IPS-18a (cell line): ENCODE measurements around the gene GLT1D1.
A peak's percentile ranks its signal among the peaks of the same experiment; 100 is the strongest.

Source experiments
- H3K27ac ChIP-seq: one replicate; pipeline ENCODE4 v1.5.1; 2013; ENCODE audit warnings: low read length
- H3K27me3 ChIP-seq: one replicate; pipeline ENCODE4 v1.6.1; 2013; ENCODE audit warnings: mild to moderate bottlenecking, low read length; ENCODE audit not compliant: control insufficient read depth, insufficient read depth
- H3K36me3 ChIP-seq: one replicate; pipeline ENCODE4 v1.6.1; 2013; ENCODE audit warnings: low read depth, low read length; ENCODE audit not compliant: control insufficient read depth
- H3K4me1 ChIP-seq: one replicate; pipeline ENCODE4 v1.6.1; 2013; ENCODE audit warnings: low read depth, low read length; ENCODE audit not compliant: control insufficient read depth
- H3K4me3 ChIP-seq: one replicate; pipeline ENCODE4 v1.5.1; 2013; ENCODE audit warnings: low read length
- H3K9ac ChIP-seq: one replicate; pipeline ENCODE4 v1.6.1; 2013; ENCODE audit warnings: mild to moderate bottlenecking, low read length, moderate library complexity
- H3K9me3 ChIP-seq: one replicate; pipeline ENCODE4 v1.6.1; 2013; ENCODE audit warnings: low read depth, low read length; ENCODE audit not compliant: control insufficient read depth

GLT1D1 gene

GRCh38 chr12:128974881-128975280 lies 121.6 kb downstream of the GLT1D1 start:
- Histone ChIP-seq H3K4me3 (no peak overlapping the region), H3K36me3 (no peaks in the 10 kb centered on the region), H3K27me3 (no peaks in the 10 kb centered on the region), H3K27ac (no peak overlapping the region), H3K9ac (no peak overlapping the region), H3K4me1 (no peaks in the 10 kb centered on the region), H3K9me3 (peaks cover 4% of the 10 kb centered on the region)

- peak overlapping the region; percentile 37 for H3K4me3 ChIP-seq
- H3K36me3 ChIP-seq = no peaks in the 10 kb centered on the region
- H3K27ac ChIP-seq = no peak overlapping the region
Measured at GRCh38 chr12:128976120-128976738, 123.0 kb downstream of the GLT1D1 start.

GRCh38 chr12:128977441-128977840 lies 124.2 kb downstream of the GLT1D1 start:
- Histone ChIP-seq H3K9ac (no peak overlapping the region), H3K27ac (no peak overlapping the region), H3K4me1 (peaks cover 8% of the 10 kb centered on the region), H3K4me3 (no peak overlapping the region), H3K9me3 (peaks cover 8% of the 10 kb centered on the region), H3K36me3 (no peaks in the 10 kb centered on the region), H3K27me3 (no peaks in the 10 kb centered on the region)

More at GRCh38 chr12:128976120-128976738, 123.0 kb downstream of the GLT1D1 start:
- Histone ChIP-seq H3K4me1 (peaks cover 6% of the 10 kb centered on the region), H3K27me3 (no peaks in the 10 kb centered on the region), H3K9ac (no peak overlapping the region), H3K9me3 (peaks cover 8% of the 10 kb centered on the region)

- Histone ChIP-seq H3K9ac (no peak overlapping the region), H3K4me3 (no peak overlapping the region), H3K27me3 (no peaks in the 10 kb centered on the region)
Measured at GRCh38 chr12:128978067-128978466, 124.8 kb downstream of the GLT1D1 start.

GRCh38 chr12:128980623-128981022 lies 127.3 kb downstream of the GLT1D1 start:
- H3K4me1 ChIP-seq = peaks cover 8% of the 10 kb centered on the region
- peaks cover 11% of the 10 kb centered on the region for H3K9me3 ChIP-seq
- no peak overlapping the region for H3K4me3 ChIP-seq
- no peaks in the 10 kb centered on the region for H3K27me3 ChIP-seq
- no peak overlapping the region for H3K9ac ChIP-seq
- H3K27ac ChIP-seq = no peak overlapping the region
- no peaks in the 10 kb centered on the region for H3K36me3 ChIP-seq

More at GRCh38 chr12:128978067-128978466, 124.8 kb downstream of the GLT1D1 start:
- H3K36me3 ChIP-seq = no peaks in the 10 kb centered on the region
- H3K4me1 ChIP-seq = peaks cover 8% of the 10 kb centered on the region
- H3K9me3 ChIP-seq = peaks cover 8% of the 10 kb centered on the region
- no peak overlapping the region for H3K27ac ChIP-seq

- peaks cover 15% of the 10 kb centered on the region for H3K9me3 ChIP-seq
- H3K9ac ChIP-seq = no peak overlapping the region
- no peaks in the 10 kb centered on the region for H3K36me3 ChIP-seq
- H3K27me3 ChIP-seq = no peaks in the 10 kb centered on the region
- H3K27ac ChIP-seq = no peak overlapping the region
- H3K4me1 ChIP-seq = peaks cover 8% of the 10 kb centered on the region
- H3K4me3 ChIP-seq = peak overlapping the region; percentile 28
Measured at GRCh38 chr12:128981971-128982533, 128.8 kb downstream of the GLT1D1 start.

GRCh38 chr12:128982933-128983332 lies 129.7 kb downstream of the GLT1D1 start:
- H3K27me3 ChIP-seq = no peaks in the 10 kb centered on the region
- no peaks in the 10 kb centered on the region for H3K36me3 ChIP-seq
- peaks cover 8% of the 10 kb centered on the region for H3K4me1 ChIP-seq
- H3K4me3 ChIP-seq = no peak overlapping the region
- no peak overlapping the region for H3K9ac ChIP-seq
- H3K27ac ChIP-seq = no peak overlapping the region
- H3K9me3 ChIP-seq = peaks cover 15% of the 10 kb centered on the region

GRCh38 chr12:128983371-128983770 lies 130.1 kb downstream of the GLT1D1 start:
- Histone ChIP-seq H3K9me3 (peaks cover 15% of the 10 kb centered on the region), H3K4me3 (no peak overlapping the region), H3K9ac (no peak overlapping the region), H3K4me1 (peaks cover 8% of the 10 kb centered on the region), H3K27ac (no peak overlapping the region), H3K27me3 (no peaks in the 10 kb centered on the region), H3K36me3 (no peaks in the 10 kb centered on the region)

GRCh38 chr12:128986957-128987356 lies 133.7 kb downstream of the GLT1D1 start:
- Histone ChIP-seq H3K27me3 (no peaks in the 10 kb centered on the region), H3K36me3 (no peaks in the 10 kb centered on the region), H3K27ac (no peak overlapping the region), H3K9me3 (peaks cover 29% of the 10 kb centered on the region), H3K4me3 (no peak overlapping the region), H3K9ac (no peak overlapping the region), H3K4me1 (no peaks in the 10 kb centered on the region)

GRCh38 chr12:128989287-128989686 lies 136.0 kb downstream of the GLT1D1 start:
- peaks cover 32% of the 10 kb centered on the region for H3K9me3 ChIP-seq
- no peaks in the 10 kb centered on the region for H3K27me3 ChIP-seq
- H3K27ac ChIP-seq = no peak overlapping the region
- H3K4me3 ChIP-seq = no peak overlapping the region
- H3K9ac ChIP-seq = no peak overlapping the region
- no peaks in the 10 kb centered on the region for H3K4me1 ChIP-seq
- no peaks in the 10 kb centered on the region for H3K36me3 ChIP-seq

GRCh38 chr12:128991716-128992115 lies 138.4 kb downstream of the GLT1D1 start:
- H3K27me3 ChIP-seq = no peaks in the 10 kb centered on the region
- H3K9ac ChIP-seq = no peak overlapping the region
- peaks cover 21% of the 10 kb centered on the region for H3K9me3 ChIP-seq
- no peak overlapping the region for H3K27ac ChIP-seq
- no peaks in the 10 kb centered on the region for H3K4me1 ChIP-seq
- no peaks in the 10 kb centered on the region for H3K36me3 ChIP-seq
- H3K4me3 ChIP-seq = no peak overlapping the region

GRCh38 chr12:128992116-128992515 lies 138.8 kb downstream of the GLT1D1 start:
- H3K9me3 ChIP-seq = peaks cover 21% of the 10 kb centered on the region
- no peak overlapping the region for H3K4me3 ChIP-seq
- no peaks in the 10 kb centered on the region for H3K4me1 ChIP-seq
- no peak overlapping the region for H3K9ac ChIP-seq
- no peak overlapping the region for H3K27ac ChIP-seq
- no peaks in the 10 kb centered on the region for H3K27me3 ChIP-seq
- H3K36me3 ChIP-seq = no peaks in the 10 kb centered on the region
